Measurements from ENCODE around the gene U2AF2.

- TF ChIP-seq, protein P1, sequence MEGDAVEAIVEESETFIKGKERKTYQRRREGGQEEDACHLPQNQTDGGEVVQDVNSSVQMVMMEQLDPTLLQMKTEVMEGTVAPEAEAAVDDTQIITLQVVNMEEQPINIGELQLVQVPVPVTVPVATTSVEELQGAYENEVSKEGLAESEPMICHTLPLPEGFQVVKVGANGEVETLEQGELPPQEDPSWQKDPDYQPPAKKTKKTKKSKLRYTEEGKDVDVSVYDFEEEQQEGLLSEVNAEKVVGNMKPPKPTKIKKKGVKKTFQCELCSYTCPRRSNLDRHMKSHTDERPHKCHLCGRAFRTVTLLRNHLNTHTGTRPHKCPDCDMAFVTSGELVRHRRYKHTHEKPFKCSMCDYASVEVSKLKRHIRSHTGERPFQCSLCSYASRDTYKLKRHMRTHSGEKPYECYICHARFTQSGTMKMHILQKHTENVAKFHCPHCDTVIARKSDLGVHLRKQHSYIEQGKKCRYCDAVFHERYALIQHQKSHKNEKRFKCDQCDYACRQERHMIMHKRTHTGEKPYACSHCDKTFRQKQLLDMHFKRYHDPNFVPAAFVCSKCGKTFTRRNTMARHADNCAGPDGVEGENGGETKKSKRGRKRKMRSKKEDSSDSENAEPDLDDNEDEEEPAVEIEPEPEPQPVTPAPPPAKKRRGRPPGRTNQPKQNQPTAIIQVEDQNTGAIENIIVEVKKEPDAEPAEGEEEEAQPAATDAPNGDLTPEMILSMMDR (IDR thresholded peaks at IDR 0.05), result no peak
- TF ChIP-seq EP300 (IDR thresholded peaks at IDR 0.05) (no peak), POLR2AphosphoS5 (IDR thresholded peaks at IDR 0.05) (no peak), POLR2A (IDR thresholded peaks at IDR 0.05) (no peak)
Observed at GRCh38 chr19:55644191-55644833, 10.5 kb upstream of the U2AF2 start.

Measured in stomach (tissue), 4 donors.